GM18526 (cell line): ENCODE measurements around the gene ANTXRL.

Experiments
- POLR2A ChIP-seq: IDR thresholded peaks from 3 replicates; pipeline ENCODE4 v1.6.1; 2011; ENCODE audit not compliant: insufficient read length; ENCODE audit errors: extremely low read depth

Gene ANTXRL

DNA sequence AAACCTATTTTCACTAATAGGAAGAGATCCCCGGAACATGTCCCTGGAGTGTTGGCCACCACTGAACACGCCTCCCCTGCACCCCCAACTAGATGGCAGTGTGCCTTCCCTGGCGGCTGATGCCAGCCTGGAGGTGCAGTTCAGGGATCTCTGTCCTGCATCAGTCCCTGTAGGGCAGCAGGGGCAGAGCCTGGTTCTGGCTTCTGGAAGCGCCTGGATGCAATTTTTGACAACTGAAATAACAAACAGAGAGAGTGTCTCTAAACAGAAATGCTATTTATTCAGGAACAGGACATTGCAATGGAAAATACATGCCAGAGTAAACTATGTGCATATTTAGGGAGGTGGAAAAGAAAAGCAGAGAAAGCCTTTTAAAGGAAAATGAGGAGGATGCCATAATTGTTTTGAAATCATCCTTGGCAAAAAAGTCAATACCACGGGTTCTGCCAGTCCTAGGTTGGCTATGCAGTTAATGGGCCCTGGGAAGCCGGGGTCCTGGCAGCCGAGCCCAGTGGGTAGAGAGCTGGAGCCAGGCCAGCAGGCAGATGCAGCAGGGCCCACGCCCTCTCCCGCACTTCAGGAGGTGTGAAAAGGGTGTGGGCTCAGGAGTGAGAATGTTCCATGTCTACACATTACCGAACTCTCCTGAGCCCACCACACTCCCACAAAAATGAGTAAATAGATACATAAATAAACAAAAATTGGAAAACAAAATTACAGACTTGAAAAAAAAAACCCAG lies 18.5 kb downstream of the ANTXRL start:
- no peak for TF ChIP-seq POLR2A

DNA sequence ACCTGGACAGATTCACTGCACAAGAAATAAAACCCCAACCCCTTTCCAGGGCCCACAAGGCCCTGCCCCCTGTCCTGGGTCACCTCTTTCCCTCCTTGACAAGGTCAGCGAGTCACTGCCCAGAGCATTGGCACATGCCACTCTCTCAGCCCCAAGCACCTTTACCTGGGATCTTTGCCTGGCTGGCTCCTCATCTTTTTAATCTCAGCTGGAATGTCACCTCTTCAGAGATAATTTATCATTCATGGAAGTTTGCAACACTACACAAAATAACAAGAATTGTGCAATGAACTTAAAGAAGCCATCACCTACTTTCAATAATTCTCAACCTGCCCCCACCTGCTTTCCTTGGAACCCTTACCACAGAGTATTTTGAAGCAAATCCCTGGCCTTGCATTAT lies 19.2 kb downstream of the ANTXRL start:
- TF ChIP-seq POLR2A: no peak

DNA sequence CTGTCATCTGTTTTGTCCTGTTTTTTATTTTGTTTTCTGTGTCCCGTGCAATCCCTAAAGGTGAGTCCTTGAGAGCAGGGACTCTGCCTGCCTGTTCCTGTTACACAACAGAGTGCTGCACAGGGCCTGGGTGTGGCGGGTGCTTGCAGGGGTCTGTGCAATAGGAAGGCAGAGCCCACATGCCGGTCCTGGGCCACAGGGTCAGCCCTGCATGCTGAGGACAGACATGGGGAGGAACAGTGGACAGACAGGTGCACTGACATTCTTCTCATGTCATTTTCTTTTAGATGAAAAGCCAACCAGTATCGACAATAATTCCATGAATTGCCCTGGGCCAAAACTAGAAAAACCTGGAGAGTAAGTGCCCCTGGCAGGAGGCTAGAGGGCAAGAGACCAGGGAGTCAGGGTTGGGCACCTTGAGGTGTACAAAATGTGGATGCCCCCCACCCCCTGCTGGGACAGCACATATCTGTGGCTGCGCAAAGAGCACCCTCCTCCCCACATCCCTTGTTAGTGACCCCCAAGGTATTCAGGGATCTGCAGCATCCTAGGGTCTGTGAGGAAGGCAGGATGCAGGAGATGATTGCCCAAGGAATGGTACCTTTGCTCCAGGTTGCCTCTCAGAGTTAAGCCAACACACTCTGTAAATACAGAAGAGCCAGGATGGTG lies 19.9 kb downstream of the ANTXRL start:
- no peak for TF ChIP-seq POLR2A

DNA sequence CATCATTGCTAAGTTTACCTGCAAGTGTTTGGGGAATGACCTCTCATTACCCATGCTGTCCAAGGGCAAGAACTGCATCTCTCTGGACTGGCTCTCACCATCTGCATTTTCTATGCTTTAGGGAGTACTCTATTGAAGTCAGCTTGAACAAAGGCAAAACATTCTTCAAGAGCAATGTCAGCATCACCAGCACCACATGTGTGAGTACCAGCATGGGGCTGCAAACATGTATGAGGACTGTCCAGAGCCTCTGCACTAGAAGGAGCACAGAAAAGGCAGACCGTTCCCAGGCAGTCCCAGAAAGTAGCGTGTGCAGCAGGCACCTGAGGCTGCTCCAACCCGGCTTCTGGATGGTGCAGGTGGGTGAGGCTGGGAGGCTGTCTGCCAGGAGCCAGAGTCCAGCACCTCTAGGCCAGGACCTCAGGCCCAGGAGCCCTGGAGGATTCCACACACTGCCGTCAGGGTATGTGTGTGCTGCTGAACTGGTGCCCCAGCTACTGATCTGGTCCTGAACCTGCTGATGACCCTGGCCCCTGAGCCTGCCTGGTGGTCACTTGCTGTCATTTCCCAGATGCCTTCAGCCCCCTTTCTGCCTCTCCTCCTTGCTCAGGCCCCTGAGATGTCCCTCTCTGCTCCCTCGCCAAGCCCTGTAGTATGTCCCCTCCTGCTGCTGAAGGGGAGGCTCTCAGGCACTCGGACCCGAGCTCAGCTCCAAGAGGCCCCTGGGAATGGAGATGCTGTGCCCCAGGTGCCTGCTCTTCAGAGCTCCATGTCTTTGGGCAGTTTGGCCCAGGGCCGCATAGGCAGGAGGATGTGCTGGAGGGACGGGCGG lies 20.7 kb downstream of the ANTXRL start:
- TF ChIP-seq POLR2A: no peak

DNA sequence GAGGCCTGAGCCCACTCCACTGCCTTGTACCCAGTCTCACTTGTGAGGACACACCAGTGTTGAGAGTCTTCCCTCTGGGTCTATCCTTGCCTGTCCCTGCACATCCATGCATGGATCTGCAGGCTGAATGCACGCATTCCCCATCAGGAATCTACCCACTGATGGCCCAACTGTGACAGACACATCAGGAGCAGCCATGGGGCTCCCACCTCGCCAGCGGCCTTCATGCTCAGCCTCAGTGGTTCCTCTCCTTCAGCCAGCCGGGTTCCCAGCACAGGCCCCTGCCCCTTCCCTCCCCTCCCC lies 21.3 kb downstream of the ANTXRL start:
- no peak for TF ChIP-seq POLR2A

DNA sequence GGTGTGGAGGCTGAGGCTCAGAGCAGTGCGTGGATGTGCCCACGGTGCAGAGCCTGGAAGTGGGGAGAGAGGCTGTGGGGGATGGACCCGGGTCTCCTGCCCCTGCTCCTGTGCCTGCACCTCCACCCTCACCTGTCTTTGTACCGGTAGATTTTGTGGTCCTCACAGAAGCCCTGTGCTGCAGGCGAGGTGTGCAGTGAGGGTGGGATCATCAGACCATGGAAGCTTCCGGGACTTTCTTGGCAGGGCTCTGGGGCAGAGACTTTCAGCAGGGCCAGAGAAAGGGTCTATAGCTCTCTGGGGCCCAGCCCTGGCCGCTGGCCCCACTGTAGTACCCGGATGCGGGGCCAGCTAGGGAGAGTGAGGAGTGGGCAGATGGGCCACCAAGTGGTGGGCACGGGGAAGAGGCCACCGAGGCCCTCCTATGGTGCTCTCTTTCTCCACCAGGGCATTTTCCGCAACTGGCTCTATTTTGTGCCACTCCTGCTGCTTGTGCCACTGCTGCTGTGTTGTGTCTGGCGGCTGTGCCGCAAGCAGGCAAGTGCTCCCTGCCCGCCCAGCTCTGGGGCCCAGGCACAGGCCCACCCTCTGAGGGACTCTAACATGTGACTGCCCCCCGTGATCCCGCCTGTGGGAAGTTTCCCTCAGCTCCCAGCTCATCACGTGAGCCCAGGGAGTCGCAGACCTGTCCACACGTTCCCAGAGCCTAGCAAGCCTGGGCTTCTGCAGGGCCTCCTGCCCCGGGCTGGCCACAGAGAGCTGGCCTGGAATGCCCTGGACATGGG lies 22.1 kb downstream of the ANTXRL start:
- TF ChIP-seq POLR2A: no peak

DNA sequence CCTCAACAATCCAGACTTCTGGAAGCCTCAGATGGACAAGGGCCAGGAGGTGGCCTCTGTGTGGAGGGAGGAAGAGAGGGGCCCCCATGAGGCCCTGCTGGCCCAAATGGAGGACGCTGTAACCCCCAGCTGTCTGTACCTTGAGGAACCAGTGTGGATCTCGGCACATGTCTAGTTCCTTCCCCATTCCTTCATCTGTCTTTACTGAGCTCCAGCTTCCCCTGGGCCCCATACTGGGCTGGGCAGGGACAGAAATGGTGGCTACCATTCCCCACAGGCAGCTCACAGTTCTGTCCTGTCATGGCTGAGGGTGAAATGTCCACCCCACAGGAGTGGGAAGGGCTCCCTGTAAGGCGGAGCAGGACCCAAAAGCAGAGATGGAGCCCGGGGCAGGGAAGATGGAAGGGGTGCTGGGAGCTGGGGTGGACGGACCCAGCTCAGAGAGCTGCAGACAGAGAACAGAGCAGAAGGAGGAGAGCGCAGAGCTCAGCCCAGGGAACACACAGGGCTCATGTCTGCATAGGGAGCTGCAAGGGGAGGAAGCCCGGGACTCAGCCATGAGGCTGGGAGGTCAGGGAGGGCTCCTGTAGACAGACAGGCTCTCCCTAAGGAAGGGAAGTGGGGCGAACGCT lies 22.8 kb downstream of the ANTXRL start:
- TF ChIP-seq POLR2A: no peak

DNA sequence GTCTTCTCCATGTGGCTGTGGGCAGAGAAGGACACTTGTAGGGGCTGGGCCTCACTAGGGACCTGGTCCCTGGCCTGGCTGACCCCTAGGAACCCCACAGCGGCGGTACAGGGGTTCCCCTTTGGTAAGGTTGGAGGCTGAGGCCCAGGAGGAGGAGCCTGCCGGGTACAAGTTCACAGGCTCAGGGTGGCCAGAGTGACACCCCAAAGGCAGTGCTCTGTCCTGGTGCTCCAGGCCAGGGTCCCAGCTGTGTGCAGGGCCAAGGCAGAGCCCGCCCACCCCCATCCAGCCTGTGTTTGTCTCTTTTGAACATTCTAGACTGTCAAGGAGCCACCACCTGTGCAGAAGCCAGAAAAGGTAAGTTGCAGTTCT lies 23.3 kb downstream of the ANTXRL start:
- no peak for TF ChIP-seq POLR2A

DNA sequence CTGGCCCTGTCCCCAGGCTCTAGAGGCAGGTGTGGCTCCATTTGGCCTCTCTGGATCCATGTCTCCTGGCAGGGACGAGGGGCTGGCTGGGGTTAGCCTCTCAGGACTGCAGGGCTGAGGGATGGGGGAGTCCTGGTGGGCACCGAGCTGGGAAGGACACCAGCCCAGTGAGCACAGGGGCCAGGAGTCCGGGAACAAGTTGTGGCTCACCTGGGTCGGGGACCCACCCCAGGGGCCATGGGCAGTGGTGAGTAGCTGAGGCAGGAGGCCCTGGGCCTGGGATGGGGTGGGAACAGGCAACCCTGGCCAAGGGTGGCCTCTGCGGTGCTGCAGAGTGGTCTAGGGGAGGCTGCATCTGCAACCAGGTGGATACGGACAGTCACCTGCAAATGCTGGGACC lies 24.1 kb downstream of the ANTXRL start:
- TF ChIP-seq POLR2A: no peak

DNA sequence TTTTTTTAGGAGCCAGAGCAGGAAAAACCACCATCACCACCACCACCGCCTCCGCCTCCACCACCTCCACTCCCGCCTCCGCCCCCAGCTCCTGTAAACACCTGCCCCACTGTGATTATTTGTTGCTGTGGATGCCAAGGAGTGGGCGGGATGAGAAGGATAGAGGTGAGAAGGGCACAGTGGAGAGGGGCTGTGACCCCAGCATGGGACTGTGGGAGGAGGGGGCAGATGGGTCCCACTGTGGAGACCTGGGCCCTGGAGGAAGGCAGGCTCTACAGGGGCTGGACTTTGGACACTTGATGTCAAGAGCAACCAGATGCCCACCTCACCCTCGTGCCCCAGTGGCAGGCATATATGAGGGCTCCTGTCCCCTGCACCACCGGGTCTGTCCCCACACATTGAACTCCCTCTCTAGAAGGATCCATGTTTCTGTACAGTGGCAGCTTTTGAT lies 24.7 kb downstream of the ANTXRL start:
- TF ChIP-seq POLR2A: no peak

DNA sequence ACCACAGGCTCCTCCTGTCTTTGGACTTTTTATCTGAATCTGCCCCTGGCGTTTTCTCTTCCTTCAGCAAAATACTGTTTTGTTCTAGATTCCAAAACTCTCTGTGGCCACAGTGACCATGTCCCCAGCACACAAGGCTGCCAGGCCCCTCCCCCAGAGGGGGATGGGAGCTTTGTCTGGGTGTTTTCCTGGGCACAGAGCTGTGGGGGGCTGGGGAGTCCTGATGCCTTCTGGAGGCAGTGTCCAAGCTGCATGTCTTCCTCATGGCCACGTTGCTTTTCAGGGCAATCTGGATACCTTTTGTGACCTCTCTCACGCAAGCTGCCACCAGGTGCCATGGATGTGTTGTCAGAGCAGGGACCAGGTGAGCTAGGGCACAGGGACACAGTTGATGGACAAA lies 26.2 kb downstream of the ANTXRL start:
- TF ChIP-seq POLR2A: no peak

DNA sequence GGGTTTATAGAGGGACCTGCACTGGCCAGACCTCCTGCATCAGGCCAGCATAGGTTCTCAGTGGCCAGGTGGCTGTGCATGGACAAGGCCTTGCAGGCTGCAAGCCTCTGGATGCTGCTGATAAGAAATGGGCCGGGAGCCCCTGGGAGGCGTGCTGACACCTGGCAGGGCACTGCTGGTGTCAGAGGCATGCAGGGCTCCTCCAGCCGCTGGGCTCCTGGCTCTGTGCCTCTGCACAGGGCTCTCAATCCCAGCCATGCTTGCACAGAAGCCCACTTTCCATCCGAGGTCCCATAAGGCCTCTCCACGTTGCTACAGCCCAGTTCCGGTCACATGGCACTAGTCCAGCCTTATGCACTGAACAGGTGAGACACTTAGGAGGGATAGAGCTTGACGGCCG lies 27.3 kb downstream of the ANTXRL start:
- TF ChIP-seq POLR2A: no peak

DNA sequence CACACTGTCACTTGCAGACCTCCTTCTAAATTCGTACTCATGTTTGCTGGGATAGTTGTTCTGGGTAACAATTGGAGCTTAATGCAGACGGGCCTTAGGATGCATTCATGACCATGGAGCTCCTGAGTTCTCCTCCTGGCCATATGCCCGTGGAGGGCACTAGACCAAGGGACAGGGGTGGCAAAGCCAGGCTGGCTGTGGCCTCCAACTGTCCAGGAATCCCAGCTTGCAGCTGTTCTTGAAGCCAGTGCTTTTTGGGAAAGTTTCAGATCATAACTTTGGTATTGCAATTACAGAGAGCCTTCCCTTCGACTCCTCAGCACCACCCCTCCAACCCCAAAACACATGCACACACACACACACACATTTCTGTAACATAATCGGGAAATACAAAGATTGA lies 30.6 kb downstream of the ANTXRL start:
- TF ChIP-seq POLR2A: no peak

DNA sequence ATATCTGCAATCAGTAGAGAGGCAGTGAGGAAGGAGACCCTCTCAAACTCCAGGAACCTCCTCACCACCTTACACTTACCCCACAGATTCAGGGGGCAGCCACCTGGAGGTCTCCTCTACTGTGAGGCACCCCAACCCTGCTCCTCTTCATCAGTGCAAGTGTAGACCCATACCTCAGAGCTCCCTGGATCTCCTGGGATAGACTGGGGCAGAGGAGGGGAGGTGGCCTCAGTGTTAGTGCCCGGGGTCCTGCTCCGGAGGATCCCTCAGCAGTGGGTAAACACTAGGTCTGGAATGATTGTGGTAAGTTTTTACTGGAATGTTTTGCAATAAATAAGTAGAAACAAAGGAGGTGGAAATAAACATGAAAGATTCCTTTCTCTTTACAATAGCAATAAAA lies 31.1 kb downstream of the ANTXRL start:
- no peak for TF ChIP-seq POLR2A

DNA sequence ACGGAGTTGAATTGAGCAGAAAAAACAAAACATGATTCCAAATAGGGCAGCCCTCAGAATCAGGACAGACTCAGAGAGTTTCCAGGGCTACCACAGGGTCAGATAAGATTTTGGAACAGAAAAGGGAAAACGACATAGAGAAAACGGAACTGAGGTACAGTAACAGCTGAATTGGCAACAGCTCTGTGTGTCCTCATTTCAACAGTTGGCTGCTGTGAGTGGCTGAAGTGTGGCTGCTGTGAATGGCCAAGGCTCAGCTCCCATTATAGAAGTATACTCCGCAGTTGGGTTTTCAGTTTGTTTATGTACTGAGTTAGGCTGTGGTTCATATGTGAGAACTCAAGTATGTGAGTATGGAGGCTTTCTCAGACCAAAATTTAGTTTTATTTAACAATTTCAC lies 32.0 kb downstream of the ANTXRL start:
- TF ChIP-seq POLR2A: no peak
